ENCODE data around the gene CCDC17.

GRCh38 chr1:45586769-45587168 is 37.1 kb downstream of the CCDC17 start:
- TF ChIP-seq HMGXB4 (CRISPR knock-in tag; IDR thresholded peaks at IDR 0.05; ENCODE audit: borderline replicate concordance) (no peak), CTCF (IDR thresholded peaks at IDR 0.05) (no peak)

Data from A549 (cell line).